ENCODE results near the gene ITGA1.
A peak's percentile ranks its signal among the peaks of the same experiment; 100 is the strongest.

The ITGA1 gene

GRCh38 chr5:52909192-52909591 lies 121.5 kb downstream of the ITGA1 start:
- no peak overlapping the region for H2AFZ ChIP-seq (ENCODE audit: low read length)
- no peak overlapping the region for H3K18ac ChIP-seq (ENCODE audit: low read length)
- H2BK12ac ChIP-seq (ENCODE audit: low read length) = no peak overlapping the region
- H2BK15ac ChIP-seq (ENCODE audit: low read length) = no peak overlapping the region
- no peak overlapping the region for H2BK5ac ChIP-seq (ENCODE audit: low read length)
- no peaks in the 10 kb centered on the region for H3K79me1 ChIP-seq (ENCODE audit: low read depth, low read length)
- no CpG with 5 or more reads among the region's 1 CpG for WGBS, 2 donors (ENCODE audit: extremely low coverage in 2 of 2, insufficient read length in 2 of 2, insufficient replicate concordance in 1 of 2)
- no peak overlapping the region for H3K4me2 ChIP-seq (ENCODE audit: insufficient read depth, low read length, poor library complexity, severe bottlenecking)
- H3K9me3 ChIP-seq (replicated peaks in 1 of 2; ENCODE audit: control insufficient read depth in 2 of 2, insufficient read depth in 1 of 2, low read depth in 1 of 2, low read length in 2 of 2) = no peaks in the 10 kb centered on the region
- no peaks in the 10 kb centered on the region for H3K27me3 ChIP-seq (ENCODE audit: control insufficient read depth in 3 of 3, insufficient read depth in 3 of 3, low read depth in 1 of 3, low read length in 3 of 3)
- no peak overlapping the region for H3K9ac ChIP-seq (ENCODE audit: low read depth, low read length, poor library complexity)
- no peak overlapping the region for H3K14ac ChIP-seq (ENCODE audit: low read length)
- no peak for DNase-seq (ENCODE audit: low spot score)
- no peak overlapping the region for H3K23ac ChIP-seq (ENCODE audit: low read depth, low read length, poor library complexity)
- no peak overlapping the region for H4K8ac ChIP-seq (ENCODE audit: low read depth, low read length)
- no peaks in the 10 kb centered on the region for H3K36me3 ChIP-seq (replicated peaks in 1 of 2; ENCODE audit: control insufficient read depth in 2 of 2, insufficient read depth in 2 of 2, low read length in 2 of 2)
- no peak overlapping the region for H4K91ac ChIP-seq (ENCODE audit: low read depth, low read length, poor library complexity)
- no peak overlapping the region for H3K27ac ChIP-seq (replicated peaks; ENCODE audit: low read length)
- H2BK120ac ChIP-seq (ENCODE audit: low read depth, low read length) = no peak overlapping the region
- no peak overlapping the region for H3K4ac ChIP-seq (ENCODE audit: low read length)
- H2AK5ac ChIP-seq (ENCODE audit: low read depth, low read length) = no peak overlapping the region
- no peaks in the 10 kb centered on the region for H3K4me1 ChIP-seq (ENCODE audit: control insufficient read depth in 2 of 2, insufficient read depth in 1 of 2, low read depth in 1 of 2, low read length in 2 of 2)
- no peak overlapping the region for H3K4me3 ChIP-seq (ENCODE audit: low read length in 2 of 2)

GRCh38 chr5:52910071-52910470 lies 122.4 kb downstream of the ITGA1 start:
- no peak overlapping the region for H3K27ac ChIP-seq (replicated peaks; ENCODE audit: low read length)
- H2BK12ac ChIP-seq (ENCODE audit: low read length) = no peak overlapping the region
- WGBS, 2 donors (ENCODE audit: extremely low coverage in 2 of 2, insufficient read length in 2 of 2, insufficient replicate concordance in 1 of 2) = no CpG with 5 or more reads among the region's 8 CpGs
- DNase-seq (ENCODE audit: low spot score) = no peak
- no peaks in the 10 kb centered on the region for H3K79me1 ChIP-seq (ENCODE audit: low read depth, low read length)
- no peak overlapping the region for H3K4ac ChIP-seq (ENCODE audit: low read length)
- no peak overlapping the region for H4K91ac ChIP-seq (ENCODE audit: low read depth, low read length, poor library complexity)
- H3K23ac ChIP-seq (ENCODE audit: low read depth, low read length, poor library complexity) = no peak overlapping the region
- no peak overlapping the region for H4K8ac ChIP-seq (ENCODE audit: low read depth, low read length)
- no peak overlapping the region for H3K4me2 ChIP-seq (ENCODE audit: insufficient read depth, low read length, poor library complexity, severe bottlenecking)
- no peak overlapping the region for H2AK5ac ChIP-seq (ENCODE audit: low read depth, low read length)
- no peak overlapping the region for H2AFZ ChIP-seq (ENCODE audit: low read length)
- H3K36me3 ChIP-seq (replicated peaks in 1 of 2; ENCODE audit: control insufficient read depth in 2 of 2, insufficient read depth in 2 of 2, low read length in 2 of 2) = no peaks in the 10 kb centered on the region
- H3K4me1 ChIP-seq (ENCODE audit: control insufficient read depth in 2 of 2, insufficient read depth in 1 of 2, low read depth in 1 of 2, low read length in 2 of 2) = no peaks in the 10 kb centered on the region
- H2BK120ac ChIP-seq (ENCODE audit: low read depth, low read length) = no peak overlapping the region
- H3K18ac ChIP-seq (ENCODE audit: low read length) = no peak overlapping the region
- no peak overlapping the region for H3K4me3 ChIP-seq (ENCODE audit: low read length in 2 of 2)
- no peak overlapping the region for H3K9ac ChIP-seq (ENCODE audit: low read depth, low read length, poor library complexity)
- H3K9me3 ChIP-seq (replicated peaks in 1 of 2; ENCODE audit: control insufficient read depth in 2 of 2, insufficient read depth in 1 of 2, low read depth in 1 of 2, low read length in 2 of 2) = no peaks in the 10 kb centered on the region
- H3K27me3 ChIP-seq (ENCODE audit: control insufficient read depth in 3 of 3, insufficient read depth in 3 of 3, low read depth in 1 of 3, low read length in 3 of 3) = no peaks in the 10 kb centered on the region
- H3K14ac ChIP-seq (ENCODE audit: low read length) = no peak overlapping the region
- no peak overlapping the region for H2BK15ac ChIP-seq (ENCODE audit: low read length)
- no peak overlapping the region for H2BK5ac ChIP-seq (ENCODE audit: low read length)

DNA sequence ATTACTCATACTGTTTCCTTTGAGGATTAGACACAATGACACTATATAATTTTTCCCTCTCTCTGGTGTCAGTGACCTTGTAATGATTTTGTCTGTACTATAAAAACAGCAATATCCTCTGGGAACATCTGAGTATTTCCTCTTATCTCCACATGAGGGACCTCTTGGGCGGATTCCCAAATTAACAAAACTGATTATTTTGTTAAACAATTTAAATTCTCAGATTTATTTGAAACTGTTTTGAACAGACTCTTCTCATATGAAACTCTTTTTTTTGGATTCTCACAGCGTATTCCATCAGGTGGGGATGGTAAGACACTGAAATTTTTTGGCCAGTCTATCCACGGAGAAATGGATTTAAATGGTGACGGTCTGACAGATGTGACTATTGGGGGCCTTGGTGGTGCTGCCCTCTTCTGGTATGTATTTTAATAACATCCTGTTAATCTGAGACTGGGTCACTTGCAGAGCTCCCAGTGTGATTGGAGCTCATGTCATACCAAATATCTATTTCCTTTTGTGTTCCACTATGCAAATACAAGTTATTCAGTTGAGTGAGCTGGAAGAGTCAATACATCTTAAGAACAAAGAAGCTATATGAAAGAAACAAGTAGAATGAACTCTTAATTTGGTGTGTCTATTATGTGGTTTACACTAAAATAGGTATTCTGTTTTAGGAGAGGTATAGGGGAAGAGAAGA lies 127.6 kb downstream of the ITGA1 start:
- no peak overlapping the region for H2BK12ac ChIP-seq (ENCODE audit: low read length)
- no peaks in the 10 kb centered on the region for H3K4me1 ChIP-seq (ENCODE audit: control insufficient read depth in 2 of 2, insufficient read depth in 1 of 2, low read depth in 1 of 2, low read length in 2 of 2)
- no peak overlapping the region for H3K23ac ChIP-seq (ENCODE audit: low read depth, low read length, poor library complexity)
- H3K27me3 ChIP-seq (ENCODE audit: control insufficient read depth in 3 of 3, insufficient read depth in 3 of 3, low read depth in 1 of 3, low read length in 3 of 3) = no peaks in the 10 kb centered on the region
- H3K36me3 ChIP-seq (replicated peaks in 1 of 2; ENCODE audit: control insufficient read depth in 2 of 2, insufficient read depth in 2 of 2, low read length in 2 of 2) = no peaks in the 10 kb centered on the region
- no peak overlapping the region for H3K14ac ChIP-seq (ENCODE audit: low read length)
- H2BK15ac ChIP-seq (ENCODE audit: low read length) = no peak overlapping the region
- peak overlapping the region in 1 of 2 donors; percentile 36 for H3K4me3 ChIP-seq (ENCODE audit: low read length in 2 of 2)
- no CpG with 5 or more reads among the region's 4 CpGs for WGBS, 2 donors (ENCODE audit: extremely low coverage in 2 of 2, insufficient read length in 2 of 2, insufficient replicate concordance in 1 of 2)
- no peak overlapping the region for H2BK5ac ChIP-seq (ENCODE audit: low read length)
- H4K8ac ChIP-seq (ENCODE audit: low read depth, low read length) = no peak overlapping the region
- no peaks in the 10 kb centered on the region for H3K9me3 ChIP-seq (replicated peaks in 1 of 2; ENCODE audit: control insufficient read depth in 2 of 2, insufficient read depth in 1 of 2, low read depth in 1 of 2, low read length in 2 of 2)
- H3K4ac ChIP-seq (ENCODE audit: low read length) = no peak overlapping the region
- no peak overlapping the region for H3K18ac ChIP-seq (ENCODE audit: low read length)
- H3K79me1 ChIP-seq (ENCODE audit: low read depth, low read length) = no peaks in the 10 kb centered on the region
- no peak overlapping the region for H2AK5ac ChIP-seq (ENCODE audit: low read depth, low read length)
- H3K9ac ChIP-seq (ENCODE audit: low read depth, low read length, poor library complexity) = no peak overlapping the region
- peak overlapping the region; percentile 80 for H2AFZ ChIP-seq (ENCODE audit: low read length)
- H3K27ac ChIP-seq (replicated peaks; ENCODE audit: low read length) = no peak overlapping the region
- no peak overlapping the region for H4K91ac ChIP-seq (ENCODE audit: low read depth, low read length, poor library complexity)
- peak; percentile 65 for DNase-seq (ENCODE audit: low spot score)
- peak overlapping the region; percentile 25 for H3K4me2 ChIP-seq (ENCODE audit: insufficient read depth, low read length, poor library complexity, severe bottlenecking)
- H2BK120ac ChIP-seq (ENCODE audit: low read depth, low read length) = no peak overlapping the region

GRCh38 chr5:52920929-52921328 lies 133.2 kb downstream of the ITGA1 start:
- Histone ChIP-seq H3K27ac (replicated peaks; ENCODE audit: low read length) (no peak overlapping the region), H3K18ac (ENCODE audit: low read length) (no peak overlapping the region), H3K27me3 (ENCODE audit: control insufficient read depth in 3 of 3, insufficient read depth in 3 of 3, low read depth in 1 of 3, low read length in 3 of 3) (no peaks in the 10 kb centered on the region), H3K4ac (ENCODE audit: low read length) (no peak overlapping the region), H2BK120ac (ENCODE audit: low read depth, low read length) (no peak overlapping the region), H3K9me3 (replicated peaks in 1 of 2; ENCODE audit: control insufficient read depth in 2 of 2, insufficient read depth in 1 of 2, low read depth in 1 of 2, low read length in 2 of 2) (no peaks in the 10 kb centered on the region), H3K9ac (ENCODE audit: low read depth, low read length, poor library complexity) (no peak overlapping the region), H3K79me1 (ENCODE audit: low read depth, low read length) (no peaks in the 10 kb centered on the region), H2AFZ (ENCODE audit: low read length) (no peak overlapping the region), H2AK5ac (ENCODE audit: low read depth, low read length) (no peak overlapping the region), H2BK5ac (ENCODE audit: low read length) (no peak overlapping the region), H2BK15ac (ENCODE audit: low read length) (no peak overlapping the region), H2BK12ac (ENCODE audit: low read length) (no peak overlapping the region), H3K4me3 (ENCODE audit: low read length in 2 of 2) (no peak overlapping the region), H3K4me1 (ENCODE audit: control insufficient read depth in 2 of 2, insufficient read depth in 1 of 2, low read depth in 1 of 2, low read length in 2 of 2) (peaks cover 2 to 4% of the 10 kb centered on the region in 2 donors), H4K91ac (ENCODE audit: low read depth, low read length, poor library complexity) (no peak overlapping the region), H3K36me3 (replicated peaks in 1 of 2; ENCODE audit: control insufficient read depth in 2 of 2, insufficient read depth in 2 of 2, low read length in 2 of 2) (no peaks in the 10 kb centered on the region), H3K23ac (ENCODE audit: low read depth, low read length, poor library complexity) (no peak overlapping the region), H4K8ac (ENCODE audit: low read depth, low read length) (no peak overlapping the region), H3K14ac (ENCODE audit: low read length) (no peak overlapping the region), H3K4me2 (ENCODE audit: insufficient read depth, low read length, poor library complexity, severe bottlenecking) (no peak overlapping the region)
- WGBS, 2 donors (ENCODE audit: extremely low coverage in 2 of 2, insufficient read length in 2 of 2, insufficient replicate concordance in 1 of 2) = no CpG with 5 or more reads among the region's 2 CpGs
- no peak for DNase-seq (ENCODE audit: low spot score)
